ACHN (cell line): Measurements from ENCODE around the gene DISC1.

Source experiments
- DNase-seq: peaks from one replicate; pipeline ENCODE4 v3.0.0-alpha.2; 2015
- in situ Hi-C: cut with HindIII; loops from 2 replicates; pipeline ENCODE4 v1.10.0; 2017; ENCODE audit warnings: low sequenced_read_pairs, low pct_ligation_motif_present, low pct_unique_long_range_greater_than_20kb

The DISC1 gene

GRCh38 chr1:232045139-232045994 is 418.8 kb downstream of the DISC1 start:
- no peak for DNase-seq
- in situ Hi-C loops: no loop called here

- in situ Hi-C loops: no loop called here
- DNase-seq: no peak
Measured at GRCh38 chr1:232046451-232047306, 420.1 kb downstream of the DISC1 start.

GRCh38 chr1:232047473-232047872 is 420.9 kb downstream of the DISC1 start:
- peak; percentile 4 for DNase-seq
- in situ Hi-C loops: no loop called here

GRCh38 chr1:232048481-232048880 is 421.9 kb downstream of the DISC1 start:
- DNase-seq: no peak
- in situ Hi-C loops: no loop called here

- no peak for DNase-seq
- in situ Hi-C loops: no loop called here
Measured at GRCh38 chr1:232049335-232049734, 422.7 kb downstream of the DISC1 start.

- no peak for DNase-seq
- in situ Hi-C loops: no loop called here
Measured at GRCh38 chr1:232057217-232057895, 430.8 kb downstream of the DISC1 start.

- DNase-seq: no peak
- in situ Hi-C loops: no loop called here
Measured at GRCh38 chr1:232057896-232058274, 431.3 kb downstream of the DISC1 start.

- DNase-seq: no peak
- in situ Hi-C loops: no loop called here
Measured at GRCh38 chr1:232059726-232060374, 433.3 kb downstream of the DISC1 start.

GRCh38 chr1:232062967-232063366 is 436.4 kb downstream of the DISC1 start:
- no peak for DNase-seq
- in situ Hi-C loops: no loop called here

GRCh38 chr1:232066521-232066920 is 439.9 kb downstream of the DISC1 start:
- in situ Hi-C loops: no loop called here
- no peak for DNase-seq

- DNase-seq: no peak
- in situ Hi-C loops: no loop called here
Measured at GRCh38 chr1:232074265-232074664, 447.7 kb downstream of the DISC1 start.

GRCh38 chr1:232077809-232078208 is 451.2 kb downstream of the DISC1 start:
- in situ Hi-C loops: no loop called here
- no peak for DNase-seq

GRCh38 chr1:232084584-232085223 is 458.1 kb downstream of the DISC1 start:
- peak; percentile 9 for DNase-seq
- in situ Hi-C loops: no loop called here

GRCh38 chr1:232090816-232091215 is 464.2 kb downstream of the DISC1 start:
- in situ Hi-C loops: no loop called here
- DNase-seq: no peak
